ENCODE measurements around the gene TRHDE. TPM values are rescaled to one million over a fixed set of nuclear protein-coding genes. Genes with fewer than 3 reads are reported as not detected.

TRHDE gene
- total RNA-seq, 1 experiment from 2014 or later: 5.5 TPM

- ChIA-PET CTCF (no interaction called here), POLR2A (no interaction called here)
- no peaks in the 10 kb centered on the region for H3K27me3 Mint-ChIP-seq (ENCODE audit: low read depth)
- H3K9me3 Mint-ChIP-seq: peaks cover 3% of the 10 kb centered on the region
- H3K36me3 Mint-ChIP-seq: no peaks in the 10 kb centered on the region
- ATAC-seq (no peak), DNase-seq (ENCODE audit: low spot score) (no peak)
- 0 out of 2 replicates have a peak, but pooled peaks cover 3% of the 10 kb centered on the region for H3K4me1 Mint-ChIP-seq
- TF ChIP-seq CTCF (IDR thresholded peaks at IDR 0.05) (no peak), NR3C1 (CRISPR knock-in tag; conservative IDR thresholded peaks at IDR 0.05; ENCODE audit: low read depth) (no peak), ARID4B (CRISPR knock-in tag; IDR thresholded peaks at IDR 0.05; ENCODE audit: borderline replicate concordance) (no peak), FOXJ3 (CRISPR knock-in tag; IDR thresholded peaks at IDR 0.05; ENCODE audit: borderline replicate concordance) (no peak), RELA (CRISPR knock-in tag; IDR thresholded peaks at IDR 0.05; ENCODE audit: borderline replicate concordance) (no peak), TP53 (CRISPR knock-in tag; IDR thresholded peaks at IDR 0.05) (no peak), AR (CRISPR knock-in tag; IDR thresholded peaks at IDR 0.05) (no peak), ZNF416 (CRISPR knock-in tag; IDR thresholded peaks at IDR 0.05) (no peak), ZNF263 (CRISPR knock-in tag; IDR thresholded peaks at IDR 0.05; ENCODE audit: low read depth) (no peak), ZNF512 (CRISPR knock-in tag; IDR thresholded peaks at IDR 0.05; ENCODE audit: borderline replicate concordance) (no peak), ZBTB43 (CRISPR knock-in tag; IDR thresholded peaks at IDR 0.05) (no peak), RORB (CRISPR knock-in tag; IDR thresholded peaks at IDR 0.05) (no peak), MYBL2 (CRISPR knock-in tag; IDR thresholded peaks at IDR 0.05) (no peak)
- no peak overlapping the region for H3K4me3 Mint-ChIP-seq
- no peak overlapping the region; the same call in 1 of the 2 replicates for H3K27ac Mint-ChIP-seq
These were observed 35.1 kb downstream of the TRHDE start for GRCh38 chr12:72307229-72307628.

- Mint-ChIP-seq H3K27ac (no peak overlapping the region), H3K27me3 (ENCODE audit: low read depth) (no peaks in the 10 kb centered on the region), H3K9me3 (no peaks in the 10 kb centered on the region; the same call in 1 of the 2 replicates), H3K36me3 (no peaks in the 10 kb centered on the region), H3K4me3 (no peak overlapping the region), H3K4me1 (peaks cover 4% of the 10 kb centered on the region; the same call in 1 of the 2 replicates)
- DNase-seq (ENCODE audit: low spot score) (no peak), ATAC-seq (no peak)
- ChIA-PET POLR2A (no interaction called here), CTCF (interaction anchor here (0.9 kb wide), 1 partner anchor 171 kb away, joined by 3 read pairs; no protein-coding TSS in a partner anchor)
- TF ChIP-seq E2F5 (CRISPR knock-in tag; IDR thresholded peaks at IDR 0.05) (no peak), GABPB1 (CRISPR knock-in tag; IDR thresholded peaks at IDR 0.05) (no peak), TP53 (CRISPR knock-in tag; IDR thresholded peaks at IDR 0.05) (no peak), ZNF138 (CRISPR knock-in tag; conservative IDR thresholded peaks at IDR 0.05) (no peak), ZNF416 (CRISPR knock-in tag; IDR thresholded peaks at IDR 0.05) (no peak), SMAD3 (CRISPR knock-in tag; IDR thresholded peaks at IDR 0.05; ENCODE audit: borderline replicate concordance) (no peak), KAT7 (CRISPR knock-in tag; IDR thresholded peaks at IDR 0.05; ENCODE audit: borderline replicate concordance) (no peak), AR (CRISPR knock-in tag; IDR thresholded peaks at IDR 0.05) (no peak)
These were observed 39.8 kb downstream of the TRHDE start for GRCh38 chr12:72311946-72312345.
